ENCODE results near the gene BABAM2. TPM values are rescaled to one million over a fixed set of nuclear protein-coding genes. Genes with fewer than 3 reads are reported as not detected.

BABAM2 gene
- total RNA-seq, 3 donors from 2014 or later: 34.8 to 42.4 (median 41.3) TPM

DNA sequence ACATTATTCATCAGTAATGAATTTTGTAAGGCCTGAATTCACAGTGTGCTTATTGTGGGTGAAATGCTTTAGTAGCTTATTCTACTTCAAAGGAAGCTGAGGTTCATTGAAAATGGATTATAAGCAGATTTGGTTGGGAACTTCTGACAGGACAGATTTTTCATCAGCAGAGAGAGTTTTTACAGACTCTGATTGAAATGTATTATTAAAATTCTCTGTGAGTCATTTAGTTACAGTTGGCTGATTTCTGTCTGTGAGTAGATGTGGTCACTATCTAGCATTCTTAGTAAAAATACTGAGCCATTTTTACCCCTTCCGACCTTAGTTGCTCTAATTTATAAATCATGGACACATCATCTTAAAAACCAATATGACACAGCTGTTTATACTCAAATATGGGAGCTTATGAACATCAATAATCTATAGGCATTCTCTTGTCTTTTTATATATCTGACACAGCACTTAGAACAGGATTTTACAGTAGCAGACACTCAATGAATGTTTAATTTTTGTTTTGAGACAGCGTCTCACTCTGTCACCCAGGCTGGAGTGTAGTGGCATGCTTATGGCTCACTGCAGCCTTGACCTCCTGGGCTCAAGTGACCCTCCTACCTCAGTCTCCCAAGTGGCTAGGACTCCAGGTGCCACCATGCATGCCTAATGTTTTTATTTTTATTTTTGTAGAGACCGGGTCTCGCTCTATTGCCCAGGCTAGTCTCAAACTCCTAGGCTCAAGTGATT, 239.6 kb downstream of the BABAM2 start:
- TF ChIP-seq, protein P1, sequence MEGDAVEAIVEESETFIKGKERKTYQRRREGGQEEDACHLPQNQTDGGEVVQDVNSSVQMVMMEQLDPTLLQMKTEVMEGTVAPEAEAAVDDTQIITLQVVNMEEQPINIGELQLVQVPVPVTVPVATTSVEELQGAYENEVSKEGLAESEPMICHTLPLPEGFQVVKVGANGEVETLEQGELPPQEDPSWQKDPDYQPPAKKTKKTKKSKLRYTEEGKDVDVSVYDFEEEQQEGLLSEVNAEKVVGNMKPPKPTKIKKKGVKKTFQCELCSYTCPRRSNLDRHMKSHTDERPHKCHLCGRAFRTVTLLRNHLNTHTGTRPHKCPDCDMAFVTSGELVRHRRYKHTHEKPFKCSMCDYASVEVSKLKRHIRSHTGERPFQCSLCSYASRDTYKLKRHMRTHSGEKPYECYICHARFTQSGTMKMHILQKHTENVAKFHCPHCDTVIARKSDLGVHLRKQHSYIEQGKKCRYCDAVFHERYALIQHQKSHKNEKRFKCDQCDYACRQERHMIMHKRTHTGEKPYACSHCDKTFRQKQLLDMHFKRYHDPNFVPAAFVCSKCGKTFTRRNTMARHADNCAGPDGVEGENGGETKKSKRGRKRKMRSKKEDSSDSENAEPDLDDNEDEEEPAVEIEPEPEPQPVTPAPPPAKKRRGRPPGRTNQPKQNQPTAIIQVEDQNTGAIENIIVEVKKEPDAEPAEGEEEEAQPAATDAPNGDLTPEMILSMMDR (IDR thresholded peaks at IDR 0.05): no peak

DNA sequence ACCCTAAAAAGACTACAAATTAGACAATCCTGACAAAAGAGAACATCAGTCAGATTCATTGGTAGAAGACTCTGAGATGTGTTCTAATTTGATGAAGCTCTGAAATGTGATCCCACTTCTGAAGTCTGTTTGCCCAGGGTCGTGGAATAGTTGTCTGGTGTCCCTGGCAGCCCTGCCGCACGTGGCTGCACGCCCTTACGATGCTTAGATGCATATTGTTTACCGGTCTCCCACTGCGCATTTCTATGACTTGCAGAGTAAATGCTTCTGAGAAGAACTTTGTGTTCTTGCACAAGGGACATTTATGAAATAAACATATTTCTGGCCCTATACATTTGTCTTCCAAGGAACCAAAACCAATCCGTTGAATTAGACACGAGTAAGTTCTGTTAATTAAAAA, 243.2 kb downstream of the BABAM2 start:
- no peak overlapping the region for H3K4me3 ChIP-seq
- ATAC-seq: no peak
- H3K36me3 ChIP-seq (ENCODE audit: low read depth): no peaks in the 10 kb centered on the region
- no peaks in the 10 kb centered on the region for H3K9me3 ChIP-seq
- no peak for DNase-seq
- peaks cover 16% of the 10 kb centered on the region for H3K4me1 ChIP-seq (ENCODE audit: low read depth)
- intact Hi-C loops (cut with DNase I, micrococcal nuclease): no loop called here
- TF ChIP-seq, protein P1 (IDR thresholded peaks at IDR 0.05): no peak

More for the DNA sequence above, 239.6 kb downstream of the BABAM2 start:
- H3K36me3 ChIP-seq (ENCODE audit: low read depth): no peaks in the 10 kb centered on the region
- intact Hi-C loops (cut with DNase I, micrococcal nuclease): no loop called here
- ATAC-seq (no peak), DNase-seq (no peak)
- no peaks in the 10 kb centered on the region for H3K9me3 ChIP-seq
- peaks cover 13% of the 10 kb centered on the region for H3K4me1 ChIP-seq (ENCODE audit: low read depth)
- no peak overlapping the region for H3K4me3 ChIP-seq

DNA sequence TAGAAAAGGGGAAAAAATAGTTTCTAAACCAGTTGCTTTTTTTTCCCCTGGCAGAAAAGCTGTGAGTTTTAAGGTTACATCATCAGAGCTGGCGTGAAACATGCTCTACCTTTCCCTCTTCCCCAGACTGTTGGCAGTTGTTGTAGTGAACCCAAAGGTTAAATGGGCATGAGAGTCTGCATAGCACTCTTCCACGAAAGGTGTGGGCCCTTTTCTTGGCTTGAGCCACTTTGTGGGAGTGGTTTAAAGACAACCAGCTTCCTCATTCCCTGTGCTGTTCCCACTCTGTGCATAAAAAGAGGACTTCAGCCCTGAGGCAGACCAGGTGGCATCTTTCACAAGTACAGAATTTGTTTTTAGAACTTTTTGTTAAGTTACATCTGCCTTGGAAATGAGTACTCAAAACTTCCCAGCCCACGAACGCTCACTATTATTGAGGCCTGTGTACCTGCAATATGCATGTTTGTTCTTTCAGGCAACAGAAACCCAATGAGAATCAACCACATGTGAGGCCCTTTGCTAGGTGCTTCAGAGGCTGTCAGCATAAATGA, 243.8 kb downstream of the BABAM2 start:
- intact Hi-C loops (cut with DNase I, micrococcal nuclease): no loop called here
- Histone ChIP-seq H3K9me3 (no peaks in the 10 kb centered on the region), H3K36me3 (ENCODE audit: low read depth) (no peaks in the 10 kb centered on the region), H3K4me1 (ENCODE audit: low read depth) (peaks cover 16% of the 10 kb centered on the region), H3K4me3 (no peak overlapping the region)
- TF ChIP-seq, protein P1 (IDR thresholded peaks at IDR 0.05): no peak
- DNase-seq (peak; percentile 54 to 85 (median 57)), ATAC-seq (peak; percentile 100)

DNA sequence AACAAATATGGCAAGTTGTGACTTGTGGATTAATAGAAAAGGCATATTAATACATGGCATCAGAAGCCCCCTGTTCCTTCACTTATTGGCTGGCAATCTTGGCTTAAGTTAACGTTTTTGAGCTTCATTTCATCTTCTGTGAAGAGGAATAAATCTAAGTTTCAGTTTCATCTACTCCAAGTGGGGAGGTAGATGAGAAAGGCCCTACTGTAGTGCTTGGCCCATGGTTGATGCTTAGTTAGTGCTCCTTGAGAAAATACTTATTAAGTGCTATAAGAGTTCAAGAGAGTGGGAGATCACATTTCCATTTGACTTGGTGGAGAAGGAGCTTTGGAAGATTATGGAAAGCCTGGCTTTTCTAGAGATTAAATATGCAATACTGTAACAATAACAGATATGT, 244.3 kb downstream of the BABAM2 start:
- ATAC-seq (no peak), DNase-seq (no peak)
- intact Hi-C loops (cut with DNase I, micrococcal nuclease): no loop called here
- H3K4me1 ChIP-seq (ENCODE audit: low read depth): peaks cover 16% of the 10 kb centered on the region
- no peaks in the 10 kb centered on the region for H3K9me3 ChIP-seq
- TF ChIP-seq, protein P1 (IDR thresholded peaks at IDR 0.05): no peak
- H3K36me3 ChIP-seq (ENCODE audit: low read depth): no peaks in the 10 kb centered on the region
- H3K4me3 ChIP-seq: no peak overlapping the region

DNA sequence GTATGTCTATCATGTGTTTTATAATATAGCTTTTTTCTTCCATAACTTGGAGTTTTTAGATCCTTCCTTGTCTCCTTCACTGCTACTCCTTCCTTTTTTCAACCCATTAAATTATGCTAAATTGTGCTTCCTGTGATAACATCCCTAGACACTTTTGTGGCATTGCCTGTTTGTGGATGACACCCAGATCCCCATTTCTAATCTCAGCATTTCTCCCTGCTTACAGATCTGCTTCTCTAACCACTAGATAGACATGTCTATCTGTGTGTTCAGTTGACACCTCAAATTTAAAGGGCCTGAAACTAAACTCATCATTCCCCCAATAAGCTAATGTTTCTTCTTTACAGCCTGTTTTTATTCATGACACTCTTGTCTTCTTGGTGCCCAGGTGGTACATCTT, 244.8 kb downstream of the BABAM2 start:
- Histone ChIP-seq H3K9me3 (no peaks in the 10 kb centered on the region), H3K36me3 (ENCODE audit: low read depth) (no peaks in the 10 kb centered on the region), H3K4me3 (no peak overlapping the region), H3K4me1 (ENCODE audit: low read depth) (peaks cover 16% of the 10 kb centered on the region)
- TF ChIP-seq, protein P1 (IDR thresholded peaks at IDR 0.05): no peak
- no peak for DNase-seq
- no peak for ATAC-seq
- intact Hi-C loops (cut with DNase I, micrococcal nuclease): no loop called here

All from mucosa of descending colon (tissue), 3 donors.